ENCODE data around the gene STAMBPL1.

The STAMBPL1 gene

DNA sequence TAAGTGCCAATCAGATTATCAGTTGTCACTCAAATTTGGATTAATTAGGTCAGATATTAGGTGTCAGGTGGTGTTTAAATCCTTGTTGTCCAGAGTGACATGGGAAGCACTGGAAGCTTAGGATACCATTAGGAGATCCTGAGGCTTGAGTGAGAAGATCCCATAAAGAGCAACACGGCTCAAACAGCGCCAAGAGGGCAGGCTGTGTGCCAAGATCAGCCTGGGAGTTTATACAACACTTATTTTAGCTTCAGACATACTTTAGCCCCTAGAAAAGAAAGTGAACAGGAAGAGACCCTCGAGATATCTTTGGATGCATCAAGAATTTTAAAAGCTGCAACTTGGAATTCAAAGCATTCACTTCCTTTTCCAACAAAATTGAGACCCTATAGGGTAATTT is 86.8 kb downstream of the STAMBPL1 start:
- TF ChIP-seq, protein P1, sequence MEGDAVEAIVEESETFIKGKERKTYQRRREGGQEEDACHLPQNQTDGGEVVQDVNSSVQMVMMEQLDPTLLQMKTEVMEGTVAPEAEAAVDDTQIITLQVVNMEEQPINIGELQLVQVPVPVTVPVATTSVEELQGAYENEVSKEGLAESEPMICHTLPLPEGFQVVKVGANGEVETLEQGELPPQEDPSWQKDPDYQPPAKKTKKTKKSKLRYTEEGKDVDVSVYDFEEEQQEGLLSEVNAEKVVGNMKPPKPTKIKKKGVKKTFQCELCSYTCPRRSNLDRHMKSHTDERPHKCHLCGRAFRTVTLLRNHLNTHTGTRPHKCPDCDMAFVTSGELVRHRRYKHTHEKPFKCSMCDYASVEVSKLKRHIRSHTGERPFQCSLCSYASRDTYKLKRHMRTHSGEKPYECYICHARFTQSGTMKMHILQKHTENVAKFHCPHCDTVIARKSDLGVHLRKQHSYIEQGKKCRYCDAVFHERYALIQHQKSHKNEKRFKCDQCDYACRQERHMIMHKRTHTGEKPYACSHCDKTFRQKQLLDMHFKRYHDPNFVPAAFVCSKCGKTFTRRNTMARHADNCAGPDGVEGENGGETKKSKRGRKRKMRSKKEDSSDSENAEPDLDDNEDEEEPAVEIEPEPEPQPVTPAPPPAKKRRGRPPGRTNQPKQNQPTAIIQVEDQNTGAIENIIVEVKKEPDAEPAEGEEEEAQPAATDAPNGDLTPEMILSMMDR (IDR thresholded peaks at IDR 0.05; ENCODE audit: extremely low read depth, insufficient read depth, missing control alignments): no peak
- DNase-seq (ENCODE audit: low spot score): no peak
- in situ Hi-C loops (cut with MboI; ENCODE audit: low pct_unique_long_range_greater_than_20kb, low sequenced_read_pairs, unreplicated experiment): no loop called here

DNA sequence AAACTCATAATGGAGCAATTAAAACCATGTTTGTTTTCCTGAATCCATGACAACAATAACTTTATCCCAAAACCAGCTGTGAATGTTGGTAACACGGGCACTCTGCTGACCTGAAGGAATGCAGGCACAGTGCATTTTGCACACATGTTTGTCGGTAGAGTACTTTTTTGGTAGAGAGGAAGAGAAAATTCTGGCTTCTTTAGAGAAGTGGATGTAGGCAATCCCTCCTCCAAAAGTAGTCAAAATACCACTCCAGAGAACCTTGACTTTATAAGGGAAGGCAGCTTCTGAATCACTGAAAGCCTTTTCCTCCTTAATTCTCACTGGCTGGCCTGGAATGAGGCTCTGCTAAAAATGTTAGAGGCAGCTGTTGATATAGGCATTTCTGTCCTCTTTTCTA is 88.3 kb downstream of the STAMBPL1 start:
- TF ChIP-seq, protein P1 (IDR thresholded peaks at IDR 0.05; ENCODE audit: extremely low read depth, insufficient read depth, missing control alignments): no peak
- in situ Hi-C loops (cut with MboI; ENCODE audit: low pct_unique_long_range_greater_than_20kb, low sequenced_read_pairs, unreplicated experiment): no loop called here
- no peak for DNase-seq (ENCODE audit: low spot score)

DNA sequence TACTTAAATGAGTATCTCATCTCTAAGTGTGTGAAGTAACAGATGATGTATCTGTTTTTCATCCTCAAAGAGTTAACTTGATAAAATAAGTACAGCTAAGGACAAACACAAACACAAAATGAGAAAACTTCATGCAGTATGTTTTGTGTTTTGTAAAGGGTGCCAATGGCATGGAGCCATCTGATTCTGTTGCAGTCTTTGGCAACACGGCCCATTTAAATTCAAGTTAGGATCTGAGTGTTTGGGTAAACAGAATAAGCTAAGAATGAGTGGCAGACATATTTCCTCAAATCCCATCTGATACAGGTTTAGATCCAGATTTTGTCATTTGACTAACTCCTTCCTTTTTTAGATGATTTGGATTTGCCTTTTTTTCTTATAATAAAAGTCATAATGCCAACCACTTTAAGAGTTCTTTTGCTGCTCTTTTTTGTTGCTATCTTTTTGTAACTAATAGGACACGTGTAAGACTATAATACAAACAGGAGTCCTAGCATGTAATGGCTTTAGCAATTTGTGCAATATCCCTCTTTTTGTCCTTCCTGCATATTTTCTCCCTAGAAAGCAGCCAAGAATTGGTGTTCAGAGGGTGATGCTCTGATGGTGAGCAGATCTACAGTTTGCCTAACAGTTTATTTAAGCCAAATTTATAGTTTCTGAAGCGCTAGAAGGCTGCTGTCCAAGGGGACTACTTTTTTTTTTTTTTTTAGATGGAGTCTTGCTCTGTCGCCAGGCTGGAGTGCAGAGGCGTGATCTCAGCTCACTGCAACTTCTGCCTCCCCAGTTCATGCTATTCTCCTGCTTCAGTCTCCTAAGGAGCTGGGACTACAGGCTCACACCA is 91.4 kb downstream of the STAMBPL1 start:
- DNase-seq (ENCODE audit: low spot score): no peak
- in situ Hi-C loops (cut with MboI; ENCODE audit: low pct_unique_long_range_greater_than_20kb, low sequenced_read_pairs, unreplicated experiment): no loop called here
- TF ChIP-seq, protein P1 (IDR thresholded peaks at IDR 0.05; ENCODE audit: extremely low read depth, insufficient read depth, missing control alignments): no peak
